ENCODE measurements around the gene GAB3. TPM values are rescaled to one million over a fixed set of nuclear protein-coding genes. Genes with fewer than 3 reads are reported as not detected.
A peak's percentile ranks its signal among the peaks of the same experiment; 100 is the strongest.

The GAB3 gene
- polyA plus RNA-seq, 1 of the 3 experiments (the other 2 are of a cell fraction), result 4.5 TPM

GRCh38 chrX:154731184-154731583 is 19.7 kb downstream of the GAB3 start:
- Histone ChIP-seq H3K4me3 (ENCODE audit: low read depth in 2 of 2, low read length in 1 of 2) (no peak overlapping the region), H3K27ac (ENCODE audit: low read depth in 2 of 2, low read length in 1 of 2) (peak overlapping the region in 1 of 2 experiments; percentile 71; a peak in 1 of 4 replicates), H3K36me3 (replicated peaks in 1 of 2; ENCODE audit: control insufficient read depth in 1 of 2, insufficient read depth in 2 of 2, low read length in 1 of 2) (no peaks in the 10 kb centered on the region), H3F3A (replicated peaks; ENCODE audit: insufficient read depth) (peaks cover 21% of the 10 kb centered on the region), H3K4me1 (ENCODE audit: control insufficient read depth in 1 of 2, insufficient read depth in 2 of 2, low read depth in 1 of 2, low read length in 1 of 2) (peaks cover 11 to 45% of the 10 kb centered on the region in 2 experiments), H3K9me2 (no peaks in the 10 kb centered on the region), H3K9ac (no peak overlapping the region), H3K27me3 (ENCODE audit: insufficient read depth) (no peaks in the 10 kb centered on the region), H3K79me2 (ENCODE audit: insufficient read depth) (no peaks in the 10 kb centered on the region), H3K4me2 (no peak overlapping the region), H3K9me3 (no peaks in the 10 kb centered on the region), H4K20me1 (ENCODE audit: insufficient read depth) (no peaks in the 10 kb centered on the region), H2AFZ (ENCODE audit: low read depth) (no peak overlapping the region)
- WGBS (ENCODE audit: low lambda C conversion rate), result 69% methylated on average over 5 of the region's 5 CpGs
- no peak for TF ChIP-seq IRF3 (IDR thresholded peaks at IDR 0.05; ENCODE audit: low read depth, low read length)
- no peak for DNase-seq
- ChIA-PET CTCF (interaction anchor here (1.5 to 2.1 kb wide), 2 partner anchors 15 to 18 kb away, joined by 4 to 9 read pairs; no protein-coding TSS in a partner anchor), POLR2A (no interaction called here)

GRCh38 chrX:154730253-154730891 is 20.5 kb downstream of the GAB3 start:
- Histone ChIP-seq H3K27ac (ENCODE audit: low read depth in 2 of 2, low read length in 1 of 2) (peak overlapping the region; percentile 67 to 71; a peak in 3 of 4 replicates), H2AFZ (ENCODE audit: low read depth) (no peak overlapping the region)

More at GRCh38 chrX:154730253-154730891, 20.5 kb downstream of the GAB3 start:
- Histone ChIP-seq H3K27me3 (ENCODE audit: insufficient read depth) (no peaks in the 10 kb centered on the region), H3K4me1 (ENCODE audit: control insufficient read depth in 1 of 2, insufficient read depth in 2 of 2, low read depth in 1 of 2, low read length in 1 of 2) (peaks cover 11 to 41% of the 10 kb centered on the region in 2 experiments), H3K9me3 (no peaks in the 10 kb centered on the region), H4K20me1 (ENCODE audit: insufficient read depth) (no peaks in the 10 kb centered on the region), H3K4me2 (peak overlapping the region; percentile 35; the same call in 1 of the 2 replicates), H3K4me3 (ENCODE audit: low read depth in 2 of 2, low read length in 1 of 2) (no peak overlapping the region), H3K79me2 (ENCODE audit: insufficient read depth) (no peaks in the 10 kb centered on the region), H3F3A (replicated peaks; ENCODE audit: insufficient read depth) (peaks cover 19% of the 10 kb centered on the region), H3K9ac (no peak overlapping the region), H3K9me2 (no peaks in the 10 kb centered on the region), H3K36me3 (replicated peaks in 1 of 2; ENCODE audit: control insufficient read depth in 1 of 2, insufficient read depth in 2 of 2, low read length in 1 of 2) (no peaks in the 10 kb centered on the region)
- ChIA-PET CTCF (interaction anchor here (1.2 to 2.1 kb wide), 3 partner anchors 14 to 19 kb away, joined by 4 to 9 read pairs (median 4); no protein-coding TSS in a partner anchor), POLR2A (no interaction called here)
- WGBS (ENCODE audit: low lambda C conversion rate), result 12% methylated on average over 6 of the region's 6 CpGs
- 0 out of 4 replicates have a peak, but pooled peaks of 1 of the 2 experiments have one; percentile 14 for TF ChIP-seq EP300 (IDR thresholded peaks at IDR 0.05; ENCODE audit: borderline replicate concordance in 1 of 2, low read depth in 1 of 2, low read length in 1 of 2)
- no peak for TF ChIP-seq SIN3A (IDR thresholded peaks at IDR 0.05; ENCODE audit: borderline replicate concordance, low read depth, low read length)
- TF ChIP-seq USF1 (IDR thresholded peaks at IDR 0.05; ENCODE audit: borderline replicate concordance, low read depth), result no peak
- TF ChIP-seq RCOR1 (IDR thresholded peaks at IDR 0.05; ENCODE audit: low read length), result no peak
- TF ChIP-seq PBX3 (IDR thresholded peaks at IDR 0.05), result 0 out of 2 replicates have a peak, but pooled peaks have one; percentile 10
- peak; percentile 70 for TF ChIP-seq NFIC (IDR thresholded peaks at IDR 0.05; ENCODE audit: borderline replicate concordance)
- DNase-seq, result no peak

Data from SK-N-SH (cell line).